ENCODE data around the gene SENP1. TPM values are rescaled to one million over a fixed set of nuclear protein-coding genes. Genes with fewer than 3 reads are reported as not detected.
A peak's percentile ranks its signal among the peaks of the same experiment; 100 is the strongest.

Gene SENP1
- total RNA-seq, 1 donor from 2014 or later, result 31.2 TPM

DNA sequence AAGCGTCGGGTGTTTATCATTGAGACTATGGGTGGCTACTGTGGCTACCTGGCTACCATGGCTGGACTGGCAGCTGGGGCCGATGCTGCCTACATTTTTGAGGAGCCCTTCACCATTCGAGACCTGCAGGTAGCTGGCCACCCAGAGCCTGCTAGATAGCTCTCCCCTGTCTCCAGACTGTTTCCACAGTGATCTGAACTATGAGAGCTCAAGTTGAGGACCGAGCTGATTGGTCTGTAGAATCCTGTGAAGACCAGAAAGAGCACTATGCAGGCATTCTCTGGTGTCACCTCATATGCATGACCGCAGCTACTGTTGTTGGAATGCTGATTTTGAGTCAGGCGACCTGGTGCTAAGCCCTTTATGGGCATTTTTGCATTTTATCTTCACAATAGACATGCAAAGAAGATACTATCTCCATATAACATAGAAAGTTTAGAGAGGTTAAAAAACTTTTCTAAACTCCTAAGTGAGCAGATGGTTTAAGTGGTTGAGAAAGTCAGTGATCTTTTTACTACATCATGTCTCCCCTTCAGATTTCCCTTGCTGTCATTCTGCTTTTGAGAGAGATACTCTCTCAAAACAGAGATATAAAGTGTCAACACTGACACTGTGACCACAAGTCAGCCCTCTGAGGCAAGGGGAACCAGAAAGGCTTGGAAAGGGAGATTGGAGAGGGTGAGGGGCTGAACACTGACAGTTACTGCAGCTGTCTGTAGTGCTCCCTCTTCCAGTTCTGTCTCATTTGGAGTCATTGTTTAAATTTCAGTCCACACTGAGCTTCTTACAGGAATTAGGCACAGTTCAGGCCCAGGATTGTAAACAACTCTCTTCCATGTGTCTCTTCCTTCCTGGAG lies 37.2 kb upstream of the SENP1 start:
- TF ChIP-seq, protein P1, sequence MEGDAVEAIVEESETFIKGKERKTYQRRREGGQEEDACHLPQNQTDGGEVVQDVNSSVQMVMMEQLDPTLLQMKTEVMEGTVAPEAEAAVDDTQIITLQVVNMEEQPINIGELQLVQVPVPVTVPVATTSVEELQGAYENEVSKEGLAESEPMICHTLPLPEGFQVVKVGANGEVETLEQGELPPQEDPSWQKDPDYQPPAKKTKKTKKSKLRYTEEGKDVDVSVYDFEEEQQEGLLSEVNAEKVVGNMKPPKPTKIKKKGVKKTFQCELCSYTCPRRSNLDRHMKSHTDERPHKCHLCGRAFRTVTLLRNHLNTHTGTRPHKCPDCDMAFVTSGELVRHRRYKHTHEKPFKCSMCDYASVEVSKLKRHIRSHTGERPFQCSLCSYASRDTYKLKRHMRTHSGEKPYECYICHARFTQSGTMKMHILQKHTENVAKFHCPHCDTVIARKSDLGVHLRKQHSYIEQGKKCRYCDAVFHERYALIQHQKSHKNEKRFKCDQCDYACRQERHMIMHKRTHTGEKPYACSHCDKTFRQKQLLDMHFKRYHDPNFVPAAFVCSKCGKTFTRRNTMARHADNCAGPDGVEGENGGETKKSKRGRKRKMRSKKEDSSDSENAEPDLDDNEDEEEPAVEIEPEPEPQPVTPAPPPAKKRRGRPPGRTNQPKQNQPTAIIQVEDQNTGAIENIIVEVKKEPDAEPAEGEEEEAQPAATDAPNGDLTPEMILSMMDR (IDR thresholded peaks at IDR 0.05; ENCODE audit: unreplicated experiment), result no peak
- H3K4me3 Mint-ChIP-seq (ENCODE audit: unreplicated experiment), result peak overlapping the region; percentile 21
- DNase-seq (ENCODE audit: low spot score), result no peak

GRCh38 chr12:48135027-48135426 lies 29.1 kb upstream of the SENP1 start:
- DNase-seq (ENCODE audit: low spot score), result no peak
- Mint-ChIP-seq H3K4me1 (ENCODE audit: unreplicated experiment) (no peaks in the 10 kb centered on the region), H3K27ac (ENCODE audit: unreplicated experiment) (no peak overlapping the region), H3K36me3 (ENCODE audit: low read depth, unreplicated experiment) (peaks cover 48% of the 10 kb centered on the region), H3K27me3 (ENCODE audit: unreplicated experiment) (peaks cover 6% of the 10 kb centered on the region), H3K4me3 (ENCODE audit: unreplicated experiment) (peak overlapping the region; percentile 53), H3K9me3 (ENCODE audit: unreplicated experiment) (no peaks in the 10 kb centered on the region)
- TF ChIP-seq, protein P1 (IDR thresholded peaks at IDR 0.05; ENCODE audit: unreplicated experiment), result no peak

More for the DNA sequence above, 37.2 kb upstream of the SENP1 start:
- H3K27me3 Mint-ChIP-seq (ENCODE audit: unreplicated experiment), result peaks cover 4% of the 10 kb centered on the region
- H3K9me3 Mint-ChIP-seq (ENCODE audit: unreplicated experiment), result no peaks in the 10 kb centered on the region
- peaks cover 43% of the 10 kb centered on the region for H3K36me3 Mint-ChIP-seq (ENCODE audit: low read depth, unreplicated experiment)
- H3K4me1 Mint-ChIP-seq (ENCODE audit: unreplicated experiment), result peaks cover 7% of the 10 kb centered on the region
- no peak overlapping the region for H3K27ac Mint-ChIP-seq (ENCODE audit: unreplicated experiment)

- Mint-ChIP-seq H3K27me3 (ENCODE audit: unreplicated experiment) (peaks cover 2% of the 10 kb centered on the region), H3K36me3 (ENCODE audit: low read depth, unreplicated experiment) (peaks cover 46% of the 10 kb centered on the region), H3K9me3 (ENCODE audit: unreplicated experiment) (no peaks in the 10 kb centered on the region), H3K27ac (ENCODE audit: unreplicated experiment) (no peak overlapping the region), H3K4me3 (ENCODE audit: unreplicated experiment) (no peak overlapping the region), H3K4me1 (ENCODE audit: unreplicated experiment) (no peaks in the 10 kb centered on the region)
- no peak for DNase-seq (ENCODE audit: low spot score)
- TF ChIP-seq, protein P1 (IDR thresholded peaks at IDR 0.05; ENCODE audit: unreplicated experiment), result no peak
Observed at GRCh38 chr12:48132826-48133225, 26.9 kb upstream of the SENP1 start.

- TF ChIP-seq, protein P1 (IDR thresholded peaks at IDR 0.05; ENCODE audit: unreplicated experiment), result no peak
- no peaks in the 10 kb centered on the region for H3K9me3 Mint-ChIP-seq (ENCODE audit: unreplicated experiment)
- no peak for DNase-seq (ENCODE audit: low spot score)
- no peak overlapping the region for H3K4me3 Mint-ChIP-seq (ENCODE audit: unreplicated experiment)
- no peak overlapping the region for H3K27ac Mint-ChIP-seq (ENCODE audit: unreplicated experiment)
- H3K36me3 Mint-ChIP-seq (ENCODE audit: low read depth, unreplicated experiment), result peaks cover 49% of the 10 kb centered on the region
- no peaks in the 10 kb centered on the region for H3K27me3 Mint-ChIP-seq (ENCODE audit: unreplicated experiment)
- H3K4me1 Mint-ChIP-seq (ENCODE audit: unreplicated experiment), result no peaks in the 10 kb centered on the region
Observed at GRCh38 chr12:48131517-48131916, 25.6 kb upstream of the SENP1 start.

- no peaks in the 10 kb centered on the region for H3K9me3 Mint-ChIP-seq (ENCODE audit: unreplicated experiment)
- no peaks in the 10 kb centered on the region for H3K27me3 Mint-ChIP-seq (ENCODE audit: unreplicated experiment)
- TF ChIP-seq, protein P1 (IDR thresholded peaks at IDR 0.05; ENCODE audit: unreplicated experiment), result no peak
- H3K4me3 Mint-ChIP-seq (ENCODE audit: unreplicated experiment), result no peak overlapping the region
- no peak for DNase-seq (ENCODE audit: low spot score)
- no peak overlapping the region for H3K27ac Mint-ChIP-seq (ENCODE audit: unreplicated experiment)
- H3K4me1 Mint-ChIP-seq (ENCODE audit: unreplicated experiment), result no peaks in the 10 kb centered on the region
- peaks cover 45% of the 10 kb centered on the region for H3K36me3 Mint-ChIP-seq (ENCODE audit: low read depth, unreplicated experiment)
Observed at GRCh38 chr12:48129376-48129775, 23.5 kb upstream of the SENP1 start.

Data from endothelial cell (in vitro differentiated cells).